HepG2 (cell line): ENCODE results near the gene HLA-DMB. TPM values are rescaled to one million over a fixed set of nuclear protein-coding genes. Genes with fewer than 3 reads are reported as not detected.

ENCODE experiments used
- ATAC-seq: fragments of 200-7000 bp; cut with Tn5 transposase; 3 replicates; pipeline ENCODE4 v1.9.1; 2020; ENCODE audit warnings: mild to moderate bottlenecking, moderate library complexity
- BruUV-seq: library from RNA; stranded (reverse); fragments of 400-500 nt; replicated peaks from 2 replicates; lab custom pipeline; 2021; lab: Mats Ljungman, UMichigan
- CTCF ChIA-PET: fragments of 300-600 bp; formaldehyde crosslinking; extraction: SDS; loops from one replicate; lab custom pipeline; 2021; ENCODE audit warnings: low total read pairs, inconsistent platforms, low intra/inter-chr PET ratio; lab: Yijun Ruan, JAX
- POLR2A ChIA-PET: fragments of 350-600 bp; sonication (Branson Sonifier 250); formaldehyde crosslinking; loops from one replicate; lab custom pipeline; 2020; ENCODE audit warnings: antibody characterized with exemption, inconsistent platforms; lab: Yijun Ruan, JAX
- DNase-seq: peaks from one replicate; pipeline ENCODE4 v3.0.0-alpha.2; 2015; ENCODE audit warnings: low spot score
- FAIRE-seq: peaks from 3 replicates; lab custom pipeline; 2011; peaks lifted over from hg19 to GRCh38; lab: Jason Lieb, UNC
- H2AFZ ChIP-seq: one replicate; pipeline ENCODE4 v1.6.1; 2011; ENCODE audit warnings: low read length, inconsistent platforms
- H3K27ac ChIP-seq: fragments of 300-600 bp; 3 replicates; pipeline ENCODE4 v1.8.0; 2011; ENCODE audit warnings: mixed run types, mild to moderate bottlenecking, mixed read lengths, low read length, inconsistent platforms; ENCODE audit not compliant: insufficient read depth; ENCODE audit errors: extremely low read length
- H3K27me3 ChIP-seq, 2 experiments: fragments of 200-600 bp in 1 of 2; 2 replicates in 1 of 2; 3 replicates in 1 of 2; pipeline versions ENCODE4 v1.6.0 to v1.8.0; 2011; ENCODE audit warnings: low read length in 2 of 2, mild to moderate bottlenecking in 2 of 2, moderate library complexity in 2 of 2, inconsistent platforms in 1 of 2; ENCODE audit not compliant: insufficient read depth in 2 of 2, control insufficient read depth in 1 of 2
- H3K36me3 ChIP-seq, 2 experiments: fragments of 200-600 bp in 1 of 2; replicated peaks in 1 of 2; 2 replicates in 1 of 2; 3 replicates in 1 of 2; pipeline versions ENCODE4 v1.5.1 to v1.8.0; 2011; ENCODE audit warnings: low read length in 2 of 2, inconsistent platforms in 1 of 2; ENCODE audit not compliant: insufficient read depth in 2 of 2, control insufficient read depth in 1 of 2
- H3K4me1 ChIP-seq: 2 replicates; pipeline ENCODE4 v1.5.1; 2012; ENCODE audit warnings: low read length, inconsistent platforms; ENCODE audit not compliant: insufficient read depth
- H3K4me2 ChIP-seq: 2 replicates; pipeline ENCODE4 v1.6.0; 2011; ENCODE audit warnings: low read depth, low read length, inconsistent platforms
- H3K4me3 ChIP-seq, 3 experiments: fragments of 200-600 bp in 1 of 3; sonication (generic), shearing (Covaris generic) in 1 of 3; replicated peaks in 1 of 3; 2 replicates each; pipeline ENCODE4 v1.5.1; 2011 to 2016; ENCODE audit warnings: low read length in 3 of 3, inconsistent platforms in 2 of 3, low read depth in 2 of 3, mild to moderate bottlenecking in 2 of 3, control low read depth in 1 of 3, mixed read lengths in 1 of 3; ENCODE audit not compliant: insufficient read depth in 1 of 3
- H3K79me2 ChIP-seq: one replicate; pipeline ENCODE4 v1.6.1; 2011; ENCODE audit warnings: low read length, inconsistent platforms; ENCODE audit not compliant: insufficient read depth
- H3K9ac ChIP-seq: 2 replicates; pipeline ENCODE4 v1.6.0; 2011; ENCODE audit warnings: mild to moderate bottlenecking, low read depth, low read length, inconsistent platforms; ENCODE audit not compliant: insufficient read depth
- H3K9me3 ChIP-seq: 2 replicates; pipeline ENCODE4 v1.5.1; 2012; ENCODE audit warnings: mild to moderate bottlenecking, low read length
- H4K20me1 ChIP-seq: 2 replicates; pipeline ENCODE4 v1.6.0; 2011; ENCODE audit warnings: inconsistent platforms, mild to moderate bottlenecking, low read length, moderate library complexity; ENCODE audit not compliant: insufficient read depth
- AGO2 ChIP-seq: fragments of 200-400 bp; formaldehyde crosslinking; optimal IDR thresholded peaks from 2 replicates; pipeline ENCODE3; 2017; ENCODE audit warnings: mild to moderate bottlenecking, low read depth, low read length, moderate library complexity
- GLI4 ChIP-seq: sonication (generic); formaldehyde crosslinking; IDR thresholded peaks from 2 replicates; pipeline ENCODE4 v1.5.1; 2020; ENCODE audit warnings: missing genetic modification reagents, mild to moderate bottlenecking, moderate library complexity, borderline replicate concordance
- KMT2B ChIP-seq: IDR thresholded peaks from 2 replicates; pipeline ENCODE4 v1.6.1; 2016; ENCODE audit warnings: missing genetic modification reagents, missing compliant biosample characterization
- MIER2 ChIP-seq: IDR thresholded peaks from 2 replicates; pipeline ENCODE4 v1.6.1; 2016; ENCODE audit warnings: missing biosample characterization, missing genetic modification reagents
- RBFOX2 ChIP-seq: fragments of 200-400 bp; formaldehyde crosslinking; IDR thresholded peaks from 2 replicates; pipeline ENCODE4 v1.6.1; 2017; ENCODE audit warnings: low read depth, mild to moderate bottlenecking, low read length
- ZNF746 ChIP-seq: sonication (generic); formaldehyde crosslinking; IDR thresholded peaks from 2 replicates; pipeline ENCODE4 v1.8.0; 2022; ENCODE audit warnings: mild to moderate bottlenecking, missing genetic modification reagents
- WGBS: methylation state at CpG from one replicate; pipeline ENCODE4 v1.1.6; 2017; ENCODE audit warnings: low lambda C conversion rate; 5-methylcytosine and 5-hydroxymethylcytosine counted together
- in situ Hi-C: cut with HindIII; loops from 2 replicates; pipeline ENCODE4 v1.10.0; 2017; ENCODE audit warnings: low pct_unique_long_range_greater_than_20kb; ENCODE audit not compliant: extremely low pct_ligation_motif_present
- intact Hi-C: fragments of 100-400 bp; cut with micrococcal nuclease; formaldehyde crosslinking; loops from one replicate; pipeline ENCODE4 v1.10.0; 2022; ENCODE audit not compliant: unreplicated experiment
- polyA plus RNA-seq, 8 experiments: library from polyadenylated mRNA; depleted of rRNA in 3 of 8; stranded (reverse) in 7 of 8; unstranded in 1 of 8; fragments of >200 nt; fragmentation: Illumina TruSeq in 4 of 8; extraction: Trizol in 4 of 8; gene quantifications; 2 replicates each; pipeline versions ENCODE4 v1.2.1 to v1.2.3, GENCODE V29; 2011 to 2016; ENCODE audit warnings: low read depth in 4 of 8, missing spikeins in 1 of 8, mixed read lengths in 1 of 8; ENCODE audit not compliant: insufficient read depth in 1 of 8
- total RNA-seq, 5 experiments: library from RNA; depleted of rRNA; stranded (reverse); fragments of >200 nt; fragmentation: Illumina TruSeq; extraction: Trizol; gene quantifications; 2 replicates each; pipeline ENCODE4 v1.2.3, GENCODE V29; 2016; ENCODE audit warnings: low read depth in 1 of 5

The HLA-DMB gene
- total and polyA plus RNA-seq, 2 of the 13 experiments (the other 11 are each of a cell fraction or from before 2014, with no cell fraction given): not detected

DNA sequence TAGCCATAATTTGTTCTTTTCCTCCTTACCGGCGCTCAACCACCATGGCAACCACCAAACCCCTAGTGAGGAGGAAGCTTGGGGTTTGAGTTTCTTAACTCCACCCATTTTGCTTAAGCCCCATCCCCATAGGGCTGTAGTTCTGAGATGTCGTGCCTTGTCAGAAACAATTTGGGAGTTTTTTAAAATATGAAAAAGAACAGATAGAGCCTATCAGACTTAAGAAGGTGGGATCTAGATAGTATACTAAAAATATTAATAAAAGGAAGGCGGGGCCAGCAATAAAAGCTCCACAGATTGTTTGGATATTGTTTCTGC, 33.1 kb upstream of the HLA-DMB start:
- peaks cover 59% of the 10 kb centered on the region for H3K4me1 ChIP-seq
- 2% methylated on average over 4 of the region's 4 CpGs for WGBS
- H3K4me2 ChIP-seq: peak overlapping the region; percentile 97
- peaks cover 81% of the 10 kb centered on the region for H3K79me2 ChIP-seq
- peaks cover 38 to 67% of the 10 kb centered on the region in 2 experiments for H3K36me3 ChIP-seq
- H3K27me3 ChIP-seq: peaks cover 0 to 4% of the 10 kb centered on the region in 2 experiments; a peak in 1 of 5 replicates
- peak; percentile 66 for FAIRE-seq
- in situ Hi-C loops: loop anchor here (5.0 to 25.0 kb wide), 2 partner anchors 782 to 1062 kb away; partner anchors contain the start of genes GPSM3, PBX2 and ZBTB12
- H3K4me3 ChIP-seq: peak overlapping the region; percentile 90 to 98 (median 95)
- no peaks in the 10 kb centered on the region for H3K9me3 ChIP-seq
- no peak overlapping the region for H2AFZ ChIP-seq
- peaks cover 69% of the 10 kb centered on the region for H4K20me1 ChIP-seq
- CTCF ChIA-PET: no interaction called here
- TF ChIP-seq GLI4 (CRISPR knock-in tag) (no peak), KMT2B (CRISPR knock-in tag) (no peak), RBFOX2 (peak; percentile 20), MIER2 (CRISPR knock-in tag) (no peak), ZNF746 (no peak), AGO2 (peak; percentile 24)
- POLR2A ChIA-PET: interaction anchor here (0.7 to 10.5 kb wide), 7 partner anchors 8 to 275 kb away, joined by 3 to 305 read pairs (median 56); partner anchors contain the start of genes HLA-DMA, HLA-DMB, PSMB9 and TAP1
- ATAC-seq: no peak
- H3K9ac ChIP-seq: peak overlapping the region; percentile 90
- intact Hi-C loops: loop anchor here (5.0 kb wide), 1 partner anchor 223 kb away; no protein-coding TSS in a partner anchor
- BruUV-seq: no TSS peak
- H3K27ac ChIP-seq: no peak overlapping the region
- no peak for DNase-seq
